ENCODE results near the gene PRR5L.

Gene PRR5L

GRCh38 chr11:36339888-36340287 is 43.8 kb downstream of the PRR5L start:
- no peak for DNase-seq (ENCODE audit: extremely low spot score)
- CTCF ChIA-PET, result no interaction called here
- TF ChIP-seq, protein P1, sequence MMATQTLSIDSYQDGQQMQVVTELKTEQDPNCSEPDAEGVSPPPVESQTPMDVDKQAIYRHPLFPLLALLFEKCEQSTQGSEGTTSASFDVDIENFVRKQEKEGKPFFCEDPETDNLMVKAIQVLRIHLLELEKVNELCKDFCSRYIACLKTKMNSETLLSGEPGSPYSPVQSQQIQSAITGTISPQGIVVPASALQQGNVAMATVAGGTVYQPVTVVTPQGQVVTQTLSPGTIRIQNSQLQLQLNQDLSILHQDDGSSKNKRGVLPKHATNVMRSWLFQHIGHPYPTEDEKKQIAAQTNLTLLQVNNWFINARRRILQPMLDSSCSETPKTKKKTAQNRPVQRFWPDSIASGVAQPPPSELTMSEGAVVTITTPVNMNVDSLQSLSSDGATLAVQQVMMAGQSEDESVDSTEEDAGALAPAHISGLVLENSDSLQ (IDR thresholded peaks at IDR 0.05), result no peak
- TF ChIP-seq ARNT (IDR thresholded peaks at IDR 0.05), result no peak
- POLR2A ChIA-PET, result no interaction called here

GRCh38 chr11:36340897-36341296 is 44.8 kb downstream of the PRR5L start:
- no peak for DNase-seq (ENCODE audit: extremely low spot score)
- ChIA-PET POLR2A (no interaction called here), CTCF (interaction anchor here (0.8 kb wide), 1 partner anchor 37 kb away, joined by 3 read pairs; no protein-coding TSS in a partner anchor)
- TF ChIP-seq, protein P1 (IDR thresholded peaks at IDR 0.05), result no peak
- no peak for TF ChIP-seq HDGF (IDR thresholded peaks at IDR 0.05; ENCODE audit: borderline replicate concordance)
- TF ChIP-seq NFRKB (IDR thresholded peaks at IDR 0.05), result no peak
- no peak for TF ChIP-seq LEF1 (IDR thresholded peaks at IDR 0.05; ENCODE audit: borderline replicate concordance)
- TF ChIP-seq FOXK2 (IDR thresholded peaks at IDR 0.05), result no peak
- no peak for TF ChIP-seq CTBP1 (IDR thresholded peaks at IDR 0.05; ENCODE audit: borderline replicate concordance)

GRCh38 chr11:36341915-36342314 is 45.8 kb downstream of the PRR5L start:
- POLR2A ChIA-PET, result no interaction called here
- no peak for TF ChIP-seq BHLHE40 (IDR thresholded peaks at IDR 0.05; ENCODE audit: borderline replicate concordance)
- no peak for TF ChIP-seq CTBP1 (IDR thresholded peaks at IDR 0.05; ENCODE audit: borderline replicate concordance)
- no peak for TF ChIP-seq LEF1 (IDR thresholded peaks at IDR 0.05; ENCODE audit: borderline replicate concordance)
- TF ChIP-seq SUZ12 (IDR thresholded peaks at IDR 0.05), result no peak
- no peak for TF ChIP-seq L3MBTL2 (conservative IDR thresholded peaks at IDR 0.05)
- no peak for TF ChIP-seq NFRKB (IDR thresholded peaks at IDR 0.05)
- no peak for TF ChIP-seq FOXM1 (IDR thresholded peaks at IDR 0.05; ENCODE audit: borderline replicate concordance)
- no peak for TF ChIP-seq TARDBP (IDR thresholded peaks at IDR 0.05)
- no peak for TF ChIP-seq FOXK2 (IDR thresholded peaks at IDR 0.05)
- TF ChIP-seq HDGF (IDR thresholded peaks at IDR 0.05; ENCODE audit: borderline replicate concordance), result no peak
- TF ChIP-seq, protein P1 (IDR thresholded peaks at IDR 0.05), result no peak
- no peak for TF ChIP-seq SP1 (IDR thresholded peaks at IDR 0.05)
- no peak for TF ChIP-seq ZNF384 (IDR thresholded peaks at IDR 0.05)
- TF ChIP-seq FOXA1 (IDR thresholded peaks at IDR 0.05), result no peak
- TF ChIP-seq ELF4 (IDR thresholded peaks at IDR 0.05), result no peak
- no peak for TF ChIP-seq ARNT (IDR thresholded peaks at IDR 0.05)
- CTCF ChIA-PET, result no interaction called here

DNA sequence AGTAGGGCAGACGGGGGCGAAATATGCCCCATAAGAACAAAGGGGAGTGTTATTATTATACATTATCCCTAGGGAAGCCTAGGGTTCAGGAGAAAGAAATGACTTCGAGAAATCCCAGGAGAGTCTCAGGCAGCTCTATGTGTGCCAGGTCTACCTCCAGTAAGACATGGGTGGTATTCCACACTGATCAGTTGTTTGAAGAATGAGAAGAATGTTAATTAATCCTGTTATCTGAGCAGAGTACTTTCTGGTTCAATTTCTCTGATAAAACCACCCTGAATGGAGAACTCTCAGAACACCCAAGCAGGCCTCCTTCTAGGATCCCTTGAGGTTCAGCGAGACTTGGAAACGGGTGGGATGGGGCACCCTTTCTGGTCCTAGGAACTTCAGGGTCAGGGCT is 46.2 kb downstream of the PRR5L start:
- ChIA-PET CTCF (no interaction called here), POLR2A (no interaction called here)
- DNase-seq (ENCODE audit: extremely low spot score), result no peak
- TF ChIP-seq ELF4 (IDR thresholded peaks at IDR 0.05) (no peak), FOXK2 (IDR thresholded peaks at IDR 0.05) (no peak), ZNF384 (IDR thresholded peaks at IDR 0.05) (no peak), TARDBP (IDR thresholded peaks at IDR 0.05) (no peak), SP1 (IDR thresholded peaks at IDR 0.05) (no peak), L3MBTL2 (conservative IDR thresholded peaks at IDR 0.05) (no peak), NFRKB (IDR thresholded peaks at IDR 0.05) (no peak), FOXM1 (IDR thresholded peaks at IDR 0.05; ENCODE audit: borderline replicate concordance) (no peak)

More at GRCh38 chr11:36341915-36342314, 45.8 kb downstream of the PRR5L start:
- DNase-seq (ENCODE audit: extremely low spot score), result no peak

GRCh38 chr11:36343436-36343835 is 47.3 kb downstream of the PRR5L start:
- TF ChIP-seq FOXA1 (IDR thresholded peaks at IDR 0.05), result no peak
- no peak for TF ChIP-seq HDGF (IDR thresholded peaks at IDR 0.05; ENCODE audit: borderline replicate concordance)
- no peak for TF ChIP-seq ZNF384 (IDR thresholded peaks at IDR 0.05)
- TF ChIP-seq BHLHE40 (IDR thresholded peaks at IDR 0.05; ENCODE audit: borderline replicate concordance), result no peak
- TF ChIP-seq NFRKB (IDR thresholded peaks at IDR 0.05), result no peak
- TF ChIP-seq ARNT (IDR thresholded peaks at IDR 0.05), result no peak
- TF ChIP-seq L3MBTL2 (conservative IDR thresholded peaks at IDR 0.05), result no peak
- TF ChIP-seq TARDBP (IDR thresholded peaks at IDR 0.05), result no peak
- TF ChIP-seq FOXM1 (IDR thresholded peaks at IDR 0.05; ENCODE audit: borderline replicate concordance), result no peak
- no peak for TF ChIP-seq LEF1 (IDR thresholded peaks at IDR 0.05; ENCODE audit: borderline replicate concordance)
- TF ChIP-seq SP1 (IDR thresholded peaks at IDR 0.05), result no peak
- ChIA-PET POLR2A (no interaction called here), CTCF (no interaction called here)
- no peak for DNase-seq (ENCODE audit: extremely low spot score)

- ChIA-PET CTCF (no interaction called here), POLR2A (no interaction called here)
- no peak for TF ChIP-seq TARDBP (IDR thresholded peaks at IDR 0.05)
Observed at GRCh38 chr11:36345084-36345511, 49.0 kb downstream of the PRR5L start.

DNA sequence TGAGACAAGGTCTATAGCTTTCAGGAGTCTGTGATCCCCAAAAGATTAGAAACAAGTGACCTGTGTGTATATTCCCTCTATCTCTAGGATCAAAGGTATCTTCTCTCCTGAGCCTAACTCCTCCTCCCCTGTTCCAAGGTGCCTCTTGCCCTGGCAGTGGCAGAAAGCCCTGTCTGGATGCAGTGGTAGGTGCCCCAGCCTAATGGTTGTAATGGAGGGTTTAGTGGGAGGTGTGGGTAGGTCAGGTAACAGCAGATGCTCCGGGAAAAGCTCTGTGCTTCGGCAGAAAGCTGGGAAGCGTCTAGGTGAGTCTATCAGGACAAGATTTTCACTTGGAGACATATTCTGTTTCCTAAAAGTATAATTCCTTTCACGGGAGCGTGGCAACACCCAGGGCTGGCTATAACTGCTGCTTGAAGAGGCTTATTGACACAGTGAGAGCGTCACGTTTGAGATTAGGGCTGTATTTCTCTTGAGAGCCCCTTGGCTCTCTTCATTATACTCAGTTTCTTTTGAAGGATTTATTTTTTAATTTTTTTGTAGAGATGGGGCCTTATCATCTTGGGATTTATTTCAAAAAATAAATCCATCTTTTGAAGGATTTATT is 49.5 kb downstream of the PRR5L start:
- DNase-seq (ENCODE audit: extremely low spot score), result no peak
- TF ChIP-seq, protein P1 (IDR thresholded peaks at IDR 0.05), result no peak
- TF ChIP-seq SP1 (IDR thresholded peaks at IDR 0.05) (no peak), ARNT (IDR thresholded peaks at IDR 0.05) (no peak), BHLHE40 (IDR thresholded peaks at IDR 0.05; ENCODE audit: borderline replicate concordance) (no peak), ELF4 (IDR thresholded peaks at IDR 0.05) (no peak), CTBP1 (IDR thresholded peaks at IDR 0.05; ENCODE audit: borderline replicate concordance) (no peak), TARDBP (IDR thresholded peaks at IDR 0.05) (no peak), FOXM1 (IDR thresholded peaks at IDR 0.05; ENCODE audit: borderline replicate concordance) (no peak), FOXA1 (IDR thresholded peaks at IDR 0.05) (no peak), SUZ12 (IDR thresholded peaks at IDR 0.05) (no peak), NFRKB (IDR thresholded peaks at IDR 0.05) (no peak), FOXK2 (IDR thresholded peaks at IDR 0.05) (no peak), ZNF384 (IDR thresholded peaks at IDR 0.05) (no peak), L3MBTL2 (conservative IDR thresholded peaks at IDR 0.05) (no peak), LEF1 (IDR thresholded peaks at IDR 0.05; ENCODE audit: borderline replicate concordance) (no peak), HDGF (IDR thresholded peaks at IDR 0.05; ENCODE audit: borderline replicate concordance) (no peak)
- CTCF ChIA-PET, result no interaction called here
- POLR2A ChIA-PET, result no interaction called here

More at GRCh38 chr11:36345084-36345511, 49.0 kb downstream of the PRR5L start:
- DNase-seq (ENCODE audit: extremely low spot score), result no peak

Data from HEK293T (cell line).